Measurements from ENCODE around the gene FZD7.

The FZD7 gene

GRCh38 chr2:202033317-202034248 lies at the start of gene FZD7:
Gene FZD7 (plus strand): TSS chr2:202033855. CDS start chr2:202034648, 793 bp downstream.
- in situ Hi-C loops (cut with HindIII; ENCODE audit: low pct_ligation_motif_present, low sequenced_read_pairs), result no loop called here
- peak; percentile 84 for DNase-seq
- Histone ChIP-seq H3K4me3 (ENCODE audit: low read depth, low read length) (peak within 1 kb of the TSS; percentile 79), H3K27me3 (replicated peaks) (no peaks in the 10 kb centered on the region), H3K27ac (peak within 1 kb of the TSS; percentile 76), H3K36me3 (replicated peaks) (no peaks in the 10 kb centered on the region)
- peak; percentile 46 for TF ChIP-seq CTCF (IDR thresholded peaks at IDR 0.05; ENCODE audit: low read depth, low read length, missing control alignments)

GRCh38 chr2:201984333-201984732 lies 49.3 kb upstream of the FZD7 start:
- no peak overlapping the region for H3K4me3 ChIP-seq (ENCODE audit: low read depth, low read length)
- no peaks in the 10 kb centered on the region for H3K36me3 ChIP-seq (replicated peaks)
- TF ChIP-seq CTCF (IDR thresholded peaks at IDR 0.05; ENCODE audit: low read depth, low read length, missing control alignments), result no peak
- no peak for DNase-seq
- H3K27me3 ChIP-seq (replicated peaks), result no peaks in the 10 kb centered on the region
- H3K27ac ChIP-seq, result no peak overlapping the region
- in situ Hi-C loops (cut with HindIII; ENCODE audit: low pct_ligation_motif_present, low sequenced_read_pairs), result no loop called here

DNA sequence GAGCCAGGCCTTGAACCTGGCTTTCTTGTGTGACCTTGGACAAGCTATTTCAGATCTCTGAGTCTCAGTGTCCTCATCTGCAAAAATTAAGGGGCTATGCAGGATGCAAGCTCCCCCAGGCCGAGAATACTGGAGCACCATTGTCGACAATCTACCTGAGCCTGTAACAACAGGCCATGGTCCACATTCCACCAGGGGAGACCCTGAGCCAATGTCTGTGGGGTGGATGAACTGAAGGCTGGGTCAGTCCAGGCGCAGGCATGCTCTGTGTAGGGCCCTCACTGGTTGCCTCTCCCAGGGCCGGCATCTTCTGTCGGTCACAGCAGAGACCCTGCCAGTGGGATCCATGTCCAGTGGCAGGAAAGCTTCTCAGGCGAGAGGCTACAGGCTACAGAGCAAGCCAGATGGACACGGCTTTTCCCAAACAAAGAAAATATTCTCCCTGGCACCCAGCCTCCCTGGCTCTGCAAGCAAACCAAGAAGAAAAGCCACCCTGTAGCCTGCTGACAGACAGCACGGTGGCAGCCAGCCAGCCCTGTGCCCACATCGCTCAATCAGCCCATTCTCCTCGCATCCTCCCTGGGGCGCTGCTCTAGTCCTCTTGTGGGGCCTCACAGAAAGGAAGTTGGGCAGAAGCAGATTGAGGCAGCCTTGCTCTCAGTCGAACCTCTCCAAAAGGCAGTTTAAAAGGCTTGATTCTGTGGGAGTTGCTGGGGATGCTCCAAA lies 48.7 kb upstream of the FZD7 start:
- DNase-seq, result no peak
- no peaks in the 10 kb centered on the region for H3K36me3 ChIP-seq (replicated peaks)
- in situ Hi-C loops (cut with HindIII; ENCODE audit: low pct_ligation_motif_present, low sequenced_read_pairs), result no loop called here

GRCh38 chr2:201985728-201986462 lies 47.8 kb upstream of the FZD7 start:
- in situ Hi-C loops (cut with HindIII; ENCODE audit: low pct_ligation_motif_present, low sequenced_read_pairs), result no loop called here
- Histone ChIP-seq H3K36me3 (replicated peaks) (no peaks in the 10 kb centered on the region), H3K4me3 (ENCODE audit: low read depth, low read length) (no peak overlapping the region), H3K27ac (no peak overlapping the region), H3K27me3 (replicated peaks) (no peaks in the 10 kb centered on the region)
- no peak for DNase-seq
- TF ChIP-seq CTCF (IDR thresholded peaks at IDR 0.05; ENCODE audit: low read depth, low read length, missing control alignments), result no peak

More for the DNA sequence above, 48.7 kb upstream of the FZD7 start:
- no peaks in the 10 kb centered on the region for H3K27me3 ChIP-seq (replicated peaks)
- peak; percentile 20 for TF ChIP-seq CTCF (IDR thresholded peaks at IDR 0.05; ENCODE audit: low read depth, low read length, missing control alignments)
- H3K4me3 ChIP-seq (ENCODE audit: low read depth, low read length), result no peak overlapping the region
- no peak overlapping the region for H3K27ac ChIP-seq

- Histone ChIP-seq H3K4me3 (ENCODE audit: low read depth, low read length) (no peak overlapping the region), H3K27ac (no peak overlapping the region), H3K27me3 (replicated peaks) (no peaks in the 10 kb centered on the region), H3K36me3 (replicated peaks) (no peaks in the 10 kb centered on the region)
- TF ChIP-seq CTCF (IDR thresholded peaks at IDR 0.05; ENCODE audit: low read depth, low read length, missing control alignments), result no peak
- no peak for DNase-seq
- in situ Hi-C loops (cut with HindIII; ENCODE audit: low pct_ligation_motif_present, low sequenced_read_pairs), result no loop called here
Measured at GRCh38 chr2:201986463-201986735, 47.3 kb upstream of the FZD7 start.
